ENCODE data around the gene PPP1R36.
"Not testable (repeated sequence)": the region's sequence is repeated elsewhere in the genome, so short reads cannot be mapped to it uniquely, and the experiment has no call there.

The PPP1R36 gene

GRCh38 chr14:64522591-64523355 is 27.0 kb upstream of the PPP1R36 start:
- DNase-seq: no peak

GRCh38 chr14:64525354-64525753 is 24.4 kb upstream of the PPP1R36 start:
- DNase-seq: no peak

- no peak for DNase-seq
Measured at GRCh38 chr14:64531567-64531966, 18.2 kb upstream of the PPP1R36 start.

GRCh38 chr14:64536488-64537245 is 13.1 kb upstream of the PPP1R36 start:
- DNase-seq: no peak

- peak; percentile 94 to 95 for DNase-seq
Measured at GRCh38 chr14:64540208-64541202, 9.3 kb upstream of the PPP1R36 start, which contains the start of gene HSPA2. Gene HSPA2, plus strand, starts transcription at chr14:64540741. Its CDS starts 109 bp downstream, at chr14:64540850.

- no peak for DNase-seq
Measured at GRCh38 chr14:64541261-64541971, 8.3 kb upstream of the PPP1R36 start.

GRCh38 chr14:64541972-64542835 is 7.6 kb upstream of the PPP1R36 start:
- DNase-seq: no peak

GRCh38 chr14:64542836-64543201 is 6.9 kb upstream of the PPP1R36 start:
- DNase-seq: no peak

- no peak for DNase-seq
Measured at GRCh38 chr14:64544607-64545312, 5.0 kb upstream of the PPP1R36 start.

GRCh38 chr14:64549016-64549415 is 745 bp upstream of the PPP1R36 start:
- no peak for DNase-seq

GRCh38 chr14:64550621-64551333 is 1.0 kb downstream of the PPP1R36 start:
- DNase-seq: no peak

- no peak for DNase-seq
Measured at GRCh38 chr14:64554556-64554955, 4.8 kb downstream of the PPP1R36 start.

GRCh38 chr14:64556526-64556925 is 6.8 kb downstream of the PPP1R36 start:
- no peak for DNase-seq

- DNase-seq: not testable (repeated sequence)
Measured at GRCh38 chr14:64558216-64558615, 8.5 kb downstream of the PPP1R36 start.

- DNase-seq: no peak
Measured at GRCh38 chr14:64561631-64562030, 11.9 kb downstream of the PPP1R36 start.

GRCh38 chr14:64562436-64562835 is 12.7 kb downstream of the PPP1R36 start:
- no peak for DNase-seq

- DNase-seq: no peak
Measured at GRCh38 chr14:64563696-64564095, 13.9 kb downstream of the PPP1R36 start.

- DNase-seq: no peak
Measured at GRCh38 chr14:64566651-64567122, 16.9 kb downstream of the PPP1R36 start.

GRCh38 chr14:64569138-64569631 is 19.4 kb downstream of the PPP1R36 start:
- DNase-seq: no peak

GRCh38 chr14:64569646-64570045 is 19.9 kb downstream of the PPP1R36 start:
- DNase-seq: not testable (repeated sequence)
